ENCODE data around the gene SDK1. TPM values are rescaled to one million over a fixed set of nuclear protein-coding genes. Genes with fewer than 3 reads are reported as not detected.

SDK1 gene
- total RNA-seq, 1 donor from 2014 or later: 225 TPM

- Mint-ChIP-seq H3K27me3 (ENCODE audit: unreplicated experiment) (peaks cover 12% of the 10 kb centered on the region), H3K36me3 (ENCODE audit: unreplicated experiment) (peaks cover 4% of the 10 kb centered on the region), H3K4me1 (ENCODE audit: low read depth, unreplicated experiment) (peaks cover 23% of the 10 kb centered on the region), H3K9me3 (ENCODE audit: unreplicated experiment) (peaks cover 17% of the 10 kb centered on the region), H3K27ac (ENCODE audit: unreplicated experiment) (no peak overlapping the region), H3K4me3 (ENCODE audit: unreplicated experiment) (no peak overlapping the region)
- no peak for DNase-seq
- no peak for TF ChIP-seq CTCF (IDR thresholded peaks at IDR 0.05; ENCODE audit: partially characterized antibody, unreplicated experiment)
These were observed 895.2 kb downstream of the SDK1 start for GRCh38 chr7:4196121-4196819.

GRCh38 chr7:4198301-4198700 is 897.2 kb downstream of the SDK1 start:
- Mint-ChIP-seq H3K27ac (ENCODE audit: unreplicated experiment) (no peak overlapping the region), H3K4me1 (ENCODE audit: low read depth, unreplicated experiment) (peaks cover 23% of the 10 kb centered on the region), H3K27me3 (ENCODE audit: unreplicated experiment) (peaks cover 13% of the 10 kb centered on the region), H3K36me3 (ENCODE audit: unreplicated experiment) (no peaks in the 10 kb centered on the region), H3K4me3 (ENCODE audit: unreplicated experiment) (no peak overlapping the region), H3K9me3 (ENCODE audit: unreplicated experiment) (peaks cover 12% of the 10 kb centered on the region)
- DNase-seq: no peak
- no peak for TF ChIP-seq CTCF (IDR thresholded peaks at IDR 0.05; ENCODE audit: partially characterized antibody, unreplicated experiment)

- no peak for TF ChIP-seq CTCF (IDR thresholded peaks at IDR 0.05; ENCODE audit: partially characterized antibody, unreplicated experiment)
- Mint-ChIP-seq H3K4me3 (ENCODE audit: unreplicated experiment) (no peak overlapping the region), H3K9me3 (ENCODE audit: unreplicated experiment) (peaks cover 24% of the 10 kb centered on the region), H3K4me1 (ENCODE audit: low read depth, unreplicated experiment) (peaks cover 37% of the 10 kb centered on the region), H3K27me3 (ENCODE audit: unreplicated experiment) (peaks cover 26% of the 10 kb centered on the region), H3K36me3 (ENCODE audit: unreplicated experiment) (no peaks in the 10 kb centered on the region), H3K27ac (ENCODE audit: unreplicated experiment) (no peak overlapping the region)
- DNase-seq: no peak
These were observed 899.6 kb downstream of the SDK1 start for GRCh38 chr7:4200546-4201094.

GRCh38 chr7:4201566-4201965 is 900.5 kb downstream of the SDK1 start:
- Mint-ChIP-seq H3K27me3 (ENCODE audit: unreplicated experiment) (peaks cover 29% of the 10 kb centered on the region), H3K27ac (ENCODE audit: unreplicated experiment) (no peak overlapping the region), H3K9me3 (ENCODE audit: unreplicated experiment) (peaks cover 21% of the 10 kb centered on the region), H3K4me3 (ENCODE audit: unreplicated experiment) (no peak overlapping the region), H3K4me1 (ENCODE audit: low read depth, unreplicated experiment) (peaks cover 30% of the 10 kb centered on the region), H3K36me3 (ENCODE audit: unreplicated experiment) (no peaks in the 10 kb centered on the region)
- DNase-seq: no peak
- TF ChIP-seq CTCF (IDR thresholded peaks at IDR 0.05; ENCODE audit: partially characterized antibody, unreplicated experiment): no peak

GRCh38 chr7:4202154-4202736 is 901.2 kb downstream of the SDK1 start:
- TF ChIP-seq CTCF (IDR thresholded peaks at IDR 0.05; ENCODE audit: partially characterized antibody, unreplicated experiment): no peak
- H3K27me3 Mint-ChIP-seq (ENCODE audit: unreplicated experiment): peaks cover 29% of the 10 kb centered on the region
- DNase-seq: no peak
- peaks cover 24% of the 10 kb centered on the region for H3K9me3 Mint-ChIP-seq (ENCODE audit: unreplicated experiment)
- H3K27ac Mint-ChIP-seq (ENCODE audit: unreplicated experiment): no peak overlapping the region
- no peaks in the 10 kb centered on the region for H3K36me3 Mint-ChIP-seq (ENCODE audit: unreplicated experiment)
- no peak overlapping the region for H3K4me3 Mint-ChIP-seq (ENCODE audit: unreplicated experiment)
- peaks cover 30% of the 10 kb centered on the region for H3K4me1 Mint-ChIP-seq (ENCODE audit: low read depth, unreplicated experiment)
